BJ (cell line): Measurements from ENCODE around the gene NAA25. TPM values are rescaled to one million over a fixed set of nuclear protein-coding genes. Genes with fewer than 3 reads are reported as not detected.

ENCODE experiments used
- CTCF ChIA-PET: fragments of 350-600 bp; formaldehyde crosslinking; extraction: SDS; loops from one replicate; lab custom pipeline; 2021; ENCODE audit warnings: antibody characterized with exemption, inconsistent platforms; lab: Yijun Ruan, JAX
- POLR2A ChIA-PET: fragments of 300-600 bp; sonication (Branson Sonifier 250); formaldehyde crosslinking; extraction: SDS; loops from one replicate; lab custom pipeline; 2021; ENCODE audit warnings: antibody characterized with exemption; lab: Charles Lee
- DNase-seq: peaks from one replicate; pipeline ENCODE4 v3.0.0-alpha.2; 2011; ENCODE audit warnings: low read depth
- H3K27me3 ChIP-seq: 2 replicates; pipeline ENCODE4 v1.6.0; 2011; ENCODE audit warnings: low read length; ENCODE audit not compliant: control insufficient read depth, insufficient read depth
- H3K36me3 ChIP-seq: 2 replicates; pipeline ENCODE4 v1.5.1; 2011; ENCODE audit warnings: low read length; ENCODE audit not compliant: control insufficient read depth, insufficient read depth
- H3K4me3 ChIP-seq: 2 replicates; pipeline ENCODE4 v1.5.1; 2011; ENCODE audit warnings: low read depth, mild to moderate bottlenecking, control low read depth, low read length
- CTCF ChIP-seq: IDR thresholded peaks from 2 replicates; pipeline ENCODE4 v1.5.1; 2011; ENCODE audit warnings: low read depth, mild to moderate bottlenecking, control low read depth, inconsistent platforms, low read length, moderate library complexity; ENCODE audit not compliant: insufficient read depth
- polyA plus RNA-seq: library from polyadenylated mRNA; depleted of rRNA; stranded (reverse); fragments of >200 nt; gene quantifications from 2 replicates; pipeline ENCODE4 v1.2.3, GENCODE V29; 2011

The NAA25 gene
- polyA plus RNA-seq, 1 experiment: 7.2 TPM

- ChIA-PET POLR2A (no interaction called here), CTCF (no interaction called here)
- DNase-seq: no peak
- H3K4me3 ChIP-seq: no peak overlapping the region
- peaks cover 12% of the 10 kb centered on the region for H3K36me3 ChIP-seq
- TF ChIP-seq CTCF: no peak
- no peaks in the 10 kb centered on the region for H3K27me3 ChIP-seq
Observed at GRCh38 chr12:112133418-112133817, 24.8 kb upstream of the NAA25 start.

- H3K27me3 ChIP-seq: no peaks in the 10 kb centered on the region
- TF ChIP-seq CTCF: no peak
- no peak overlapping the region for H3K4me3 ChIP-seq
- CTCF ChIA-PET: interaction anchor here (1.2 to 1.3 kb wide), 2 partner anchors 14 to 156 kb away, joined by 3 to 4 read pairs; no protein-coding TSS in a partner anchor
- peaks cover 7% of the 10 kb centered on the region for H3K36me3 ChIP-seq
- POLR2A ChIA-PET: no interaction called here
- DNase-seq: no peak
Observed at GRCh38 chr12:112131686-112132085, 23.1 kb upstream of the NAA25 start.

- ChIA-PET CTCF (interaction anchor here (0.6 to 1.4 kb wide), 4 partner anchors 9 to 22 kb away, joined by 3 read pairs; no protein-coding TSS in a partner anchor), POLR2A (interaction anchor here (0.5 kb wide), 1 partner anchor 279 kb away, joined by 4 read pairs; no protein-coding TSS in a partner anchor)
- DNase-seq: no peak
- Histone ChIP-seq H3K27me3 (no peaks in the 10 kb centered on the region), H3K4me3 (peak overlapping the region; percentile 11), H3K36me3 (peaks cover 6% of the 10 kb centered on the region)
- TF ChIP-seq CTCF: no peak
Observed at GRCh38 chr12:112130441-112130998, 21.9 kb upstream of the NAA25 start.

GRCh38 chr12:112126911-112127310, 18.3 kb upstream of the NAA25 start:
- POLR2A ChIA-PET: no interaction called here
- no peak overlapping the region for H3K4me3 ChIP-seq
- no peaks in the 10 kb centered on the region for H3K27me3 ChIP-seq
- DNase-seq: no peak
- TF ChIP-seq CTCF: no peak
- H3K36me3 ChIP-seq: no peaks in the 10 kb centered on the region
- CTCF ChIA-PET: interaction anchor here (0.7 to 1.3 kb wide), 3 partner anchors 19 to 260 kb away, joined by 3 read pairs; no protein-coding TSS in a partner anchor

- ChIA-PET CTCF (interaction anchor here (0.6 to 1.3 kb wide), 3 partner anchors 18 to 261 kb away, joined by 3 to 4 read pairs (median 3); no protein-coding TSS in a partner anchor), POLR2A (no interaction called here)
- TF ChIP-seq CTCF: no peak
- H3K36me3 ChIP-seq: no peaks in the 10 kb centered on the region
- no peak for DNase-seq
- H3K4me3 ChIP-seq: peak overlapping the region; percentile 84
- no peaks in the 10 kb centered on the region for H3K27me3 ChIP-seq
Observed at GRCh38 chr12:112126000-112126438, 17.4 kb upstream of the NAA25 start.
